Dedifferentiated amniotic fluid mesenchymal stem cell (primary cell): Measurements from ENCODE around the gene ZC3H10.
"Not testable (repeated sequence)": the region's sequence is repeated elsewhere in the genome, so short reads cannot be mapped to it uniquely, and the experiment has no call there.

Experiments
- DNase-seq: peaks from one replicate; pipeline ENCODE4 v3.0.0-alpha.2; 2016; ENCODE audit errors: extremely low spot score

ZC3H10 gene

DNA sequence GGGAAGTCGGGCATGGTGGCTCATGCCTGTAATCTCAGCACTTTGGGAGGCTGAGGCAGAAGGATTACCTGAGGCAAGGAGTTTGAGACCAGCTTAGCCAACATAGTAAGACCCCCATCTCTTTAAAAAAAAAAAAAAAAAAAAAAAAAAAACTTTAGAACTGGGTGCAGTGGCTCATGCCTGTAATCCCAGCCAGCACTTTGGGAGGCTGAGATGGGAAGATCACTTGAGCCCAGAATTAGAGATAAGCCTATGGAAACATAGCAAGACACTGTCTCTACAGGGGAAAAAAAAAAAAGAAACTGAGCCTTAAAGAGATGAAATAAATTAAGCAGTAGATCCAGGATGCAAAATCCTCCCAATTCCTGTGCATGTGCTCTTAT is 15.4 kb upstream of the ZC3H10 start:
- no peak for DNase-seq

DNA sequence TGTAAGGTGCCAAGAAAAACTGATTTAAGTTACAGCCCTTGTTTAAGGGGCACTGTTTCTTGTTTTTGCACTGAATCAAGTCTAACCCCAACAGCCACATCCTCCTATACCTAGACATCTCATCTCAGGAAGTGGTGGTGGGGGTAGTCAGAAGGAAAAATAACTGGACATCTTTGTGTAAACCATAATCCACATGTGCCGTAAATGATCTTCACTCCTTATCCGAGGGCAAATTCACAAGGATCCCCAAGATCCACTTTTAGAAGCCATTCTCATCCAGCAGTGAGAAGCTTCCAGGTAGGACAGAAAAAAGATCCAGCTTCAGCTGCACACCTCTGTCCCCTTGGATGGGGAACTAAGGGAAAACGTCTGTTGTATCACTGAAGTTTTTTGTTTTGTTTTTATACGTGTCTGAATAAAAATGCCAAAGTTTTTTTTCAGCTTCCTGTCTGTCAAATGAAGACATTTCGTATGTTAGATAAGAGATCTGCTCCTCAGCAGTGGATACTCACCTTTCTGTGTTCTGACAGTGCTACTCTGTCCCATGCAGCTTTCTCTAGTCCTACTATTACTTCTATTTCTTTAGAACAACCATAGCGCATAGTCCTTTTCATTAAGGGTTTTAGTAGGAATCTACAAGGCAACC is 14.9 kb upstream of the ZC3H10 start:
- no peak for DNase-seq

DNA sequence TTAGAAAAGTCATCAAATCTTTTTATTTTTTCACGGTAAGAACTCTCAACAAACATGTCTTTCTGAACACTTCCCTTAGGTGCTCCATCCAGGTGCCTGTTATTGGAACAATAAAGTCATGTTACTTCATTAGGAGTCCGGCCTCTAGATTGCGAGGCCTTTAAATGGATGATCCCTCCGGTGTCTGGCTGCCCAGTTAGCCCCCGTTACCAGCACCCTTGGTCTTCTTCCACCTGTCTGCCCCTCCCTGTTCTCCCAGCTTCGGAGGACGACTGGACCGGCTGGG is 14.3 kb upstream of the ZC3H10 start:
- no peak for DNase-seq

DNA sequence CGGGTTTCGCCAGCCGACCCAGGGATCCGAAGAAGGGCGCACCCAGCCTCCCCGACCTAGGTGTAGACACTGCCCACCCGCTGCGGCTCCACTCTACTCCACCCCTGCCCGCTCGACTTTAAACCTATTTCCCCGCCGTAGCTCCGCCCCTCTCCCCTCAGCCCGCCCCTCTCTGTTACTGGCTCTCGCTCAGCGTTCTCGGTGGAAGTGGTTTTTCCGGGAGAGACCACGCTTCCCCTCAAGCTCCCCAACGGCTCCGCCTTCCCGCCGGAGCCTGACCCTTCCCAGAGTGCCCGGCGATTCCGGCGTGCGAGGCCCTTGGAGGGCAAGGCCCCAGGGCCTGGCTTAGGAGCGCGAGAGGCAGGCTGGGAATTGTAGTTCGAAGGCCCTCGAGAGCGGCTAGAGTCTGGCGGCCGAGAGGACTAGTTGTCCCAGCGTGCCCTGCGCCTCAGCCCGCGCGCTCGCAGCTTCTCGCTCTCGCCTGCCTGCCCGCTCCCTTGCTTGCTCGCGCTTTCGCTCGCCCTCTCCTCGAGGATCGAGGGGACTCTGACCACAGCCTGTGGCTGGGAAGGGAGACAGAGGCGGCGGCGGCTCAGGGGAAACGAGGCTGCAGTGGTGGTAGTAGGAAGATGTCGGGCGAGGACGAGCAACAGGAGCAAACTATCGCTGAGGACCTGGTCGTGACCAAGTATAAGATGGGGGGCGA is 13.8 kb upstream of the ZC3H10 start, which contains the start of gene PA2G4:
TSS of gene PA2G4 (plus strand) at position 451 of the 706 bp plus-strand sequence. CDS start at position 630, 179 bp downstream.
- DNase-seq = peak; percentile 99

DNA sequence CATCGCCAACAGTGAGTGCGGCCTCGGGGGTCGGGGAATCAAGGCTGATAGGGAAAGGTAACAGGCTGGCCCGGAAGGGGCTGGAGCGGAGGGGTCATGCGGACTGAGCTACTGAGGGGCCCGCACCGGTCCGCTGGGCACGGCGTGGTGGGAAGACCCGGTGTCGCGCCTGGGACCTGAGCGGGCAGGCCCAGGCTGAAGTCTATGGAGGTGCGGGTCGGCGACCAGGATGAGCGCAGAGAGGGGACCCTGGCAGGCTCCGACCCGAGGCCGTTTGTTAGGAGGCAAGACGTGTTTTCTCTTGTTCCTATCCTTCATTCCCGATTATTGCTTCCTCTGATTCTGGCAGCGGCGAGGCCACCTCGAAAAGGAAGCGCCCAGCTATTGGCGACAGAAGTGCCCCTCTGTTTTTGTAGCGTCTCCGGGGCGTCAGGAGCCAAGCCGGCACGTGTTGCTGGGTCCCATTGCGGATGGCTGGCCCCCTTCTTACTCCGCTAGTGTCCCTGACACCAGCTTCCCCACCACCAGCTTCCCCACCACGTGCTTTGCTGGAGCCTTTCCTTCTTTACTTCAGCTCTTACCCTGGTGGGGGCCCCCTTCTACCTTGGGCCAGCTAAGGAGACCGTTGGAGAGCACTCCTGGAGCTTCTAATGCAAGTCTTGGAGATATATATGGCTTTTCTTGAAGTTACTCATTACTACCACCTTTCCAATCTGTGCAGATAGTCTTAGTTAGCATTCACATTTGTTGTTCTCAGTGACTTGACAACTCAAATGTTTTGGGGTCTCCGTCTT is 13.1 kb upstream of the ZC3H10 start:
- DNase-seq = no peak

DNA sequence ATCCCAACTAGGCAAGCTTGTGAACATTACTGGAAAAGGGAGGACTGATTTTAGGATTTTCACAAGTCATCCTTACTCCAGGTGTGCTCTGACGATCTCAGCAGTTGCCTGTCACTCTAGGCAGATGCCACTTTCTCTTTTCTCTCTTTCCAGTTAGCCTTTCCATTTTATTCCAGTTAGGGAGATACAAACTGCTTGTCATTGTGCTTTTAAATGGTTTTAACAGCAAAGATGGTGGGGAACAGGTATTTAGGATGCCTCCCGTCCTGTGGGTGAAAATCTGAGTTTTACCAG is 12.5 kb upstream of the ZC3H10 start:
- DNase-seq = no peak

DNA sequence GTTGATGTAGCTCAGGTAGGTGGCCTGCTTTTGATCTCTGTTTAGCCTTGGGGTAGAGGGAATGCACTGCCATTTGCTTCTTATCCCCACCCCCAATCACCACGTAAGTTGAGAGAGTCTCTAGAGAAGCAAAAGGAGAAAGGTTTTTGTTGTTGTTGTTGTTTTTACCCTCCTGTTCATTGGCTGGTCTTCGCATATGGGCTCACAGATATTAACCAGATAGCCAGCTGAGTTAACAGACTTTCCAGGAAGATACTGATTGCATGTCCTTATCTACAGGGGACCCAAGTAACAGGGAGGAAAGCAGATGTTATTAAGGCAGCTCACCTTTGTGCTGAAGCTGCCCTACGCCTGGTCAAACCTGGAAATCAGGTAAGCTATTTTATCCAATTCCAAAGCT is 10.8 kb upstream of the ZC3H10 start:
- DNase-seq = no peak

DNA sequence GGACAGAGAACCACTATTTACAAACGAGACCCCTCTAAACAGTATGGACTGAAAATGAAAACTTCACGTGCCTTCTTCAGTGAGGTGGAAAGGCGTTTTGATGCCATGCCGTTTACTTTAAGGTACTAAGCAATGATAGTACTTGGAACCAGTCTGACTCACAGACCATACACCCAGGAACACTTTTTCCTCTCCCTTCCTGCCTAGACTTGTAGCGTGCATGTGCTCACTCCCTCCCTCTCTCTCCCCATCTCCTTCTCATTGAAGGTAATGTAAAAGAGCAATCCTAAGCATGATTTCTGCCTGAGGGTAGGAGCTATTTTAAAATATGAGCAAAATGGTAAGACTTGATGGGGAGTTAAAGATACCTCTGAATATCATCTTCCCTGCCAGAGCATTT is 7.5 kb upstream of the ZC3H10 start:
- no peak for DNase-seq

DNA sequence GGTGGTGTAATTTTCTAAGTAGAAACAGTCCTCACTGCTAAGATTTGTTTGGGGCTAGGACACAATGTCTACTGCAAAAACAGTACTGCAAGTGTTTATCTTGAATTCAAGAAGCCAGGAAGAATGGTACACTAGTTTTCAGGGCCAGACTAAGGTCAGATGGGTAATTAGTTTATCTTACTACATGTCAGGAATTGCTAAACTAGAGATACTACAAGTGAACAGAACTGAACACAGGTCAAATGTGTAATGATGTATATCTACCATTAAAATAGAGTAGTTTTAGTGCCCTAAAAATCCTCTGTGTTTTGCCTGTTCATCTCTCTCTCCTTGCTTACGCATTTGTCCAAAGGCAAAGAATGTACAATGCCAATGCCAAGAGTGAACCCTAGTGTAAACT is 4.0 kb upstream of the ZC3H10 start:
- DNase-seq = no peak

DNA sequence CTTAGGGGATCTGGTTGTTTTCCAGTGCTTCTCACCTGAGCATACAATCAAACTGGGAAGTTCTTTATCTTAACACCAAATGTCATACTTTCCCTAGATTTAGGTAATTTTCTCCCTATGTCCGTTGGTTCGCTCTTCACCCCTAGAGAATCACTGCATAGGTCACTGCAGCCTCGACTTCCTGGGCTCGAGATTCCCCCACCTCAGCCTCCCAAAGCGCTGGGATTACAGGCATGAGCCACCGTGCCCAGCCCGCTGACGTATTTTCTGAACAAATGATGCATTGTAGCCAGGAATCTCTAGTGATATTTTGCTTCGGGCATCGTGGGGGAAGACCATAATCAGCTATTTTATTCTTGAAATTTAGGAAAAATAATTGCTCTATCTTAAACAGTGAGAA is 2.7 kb upstream of the ZC3H10 start:
- no peak for DNase-seq

DNA sequence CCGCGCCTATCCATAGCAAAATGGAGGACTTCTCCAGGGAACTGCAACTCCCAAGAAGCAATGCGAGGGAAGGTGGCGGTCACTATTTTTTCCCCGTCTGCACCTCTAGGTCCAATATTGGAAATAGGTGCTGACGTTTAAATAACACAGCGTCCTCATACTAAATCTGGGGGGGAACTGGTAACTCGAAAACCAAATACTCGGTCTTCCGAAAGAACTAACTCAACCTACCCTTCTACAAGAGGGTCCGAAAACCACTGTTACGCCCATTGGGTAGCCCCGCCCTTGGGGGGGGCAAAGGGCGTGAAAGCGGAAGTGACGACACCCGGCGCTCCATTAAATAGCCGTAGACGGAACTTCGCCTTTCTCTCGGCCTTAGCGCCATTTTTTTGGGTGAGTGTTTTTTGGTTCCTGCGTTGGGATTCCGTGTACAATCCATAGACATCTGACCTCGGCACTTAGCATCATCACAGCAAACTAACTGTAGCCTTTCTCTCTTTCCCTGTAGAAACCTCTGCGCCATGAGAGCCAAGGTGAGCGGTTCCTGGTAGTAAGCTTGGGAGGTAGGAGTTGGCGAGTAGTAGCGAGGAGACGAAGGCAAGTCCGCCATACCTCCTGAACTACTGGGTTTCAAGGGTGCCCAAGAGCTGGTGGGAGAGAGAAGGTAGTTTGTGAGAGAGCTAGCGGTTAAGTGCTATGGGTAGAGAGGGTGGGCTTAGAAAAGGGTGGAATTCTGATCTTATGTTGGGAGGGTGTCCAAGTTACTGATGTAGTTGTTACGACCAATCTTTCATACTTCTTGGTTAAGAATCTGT is 1.6 kb upstream of the ZC3H10 start, which contains the start of gene RPL41:
TSS of gene RPL41 (plus strand) at position 367 of the 815 bp plus-strand sequence.
- peak; percentile 94 for DNase-seq

DNA sequence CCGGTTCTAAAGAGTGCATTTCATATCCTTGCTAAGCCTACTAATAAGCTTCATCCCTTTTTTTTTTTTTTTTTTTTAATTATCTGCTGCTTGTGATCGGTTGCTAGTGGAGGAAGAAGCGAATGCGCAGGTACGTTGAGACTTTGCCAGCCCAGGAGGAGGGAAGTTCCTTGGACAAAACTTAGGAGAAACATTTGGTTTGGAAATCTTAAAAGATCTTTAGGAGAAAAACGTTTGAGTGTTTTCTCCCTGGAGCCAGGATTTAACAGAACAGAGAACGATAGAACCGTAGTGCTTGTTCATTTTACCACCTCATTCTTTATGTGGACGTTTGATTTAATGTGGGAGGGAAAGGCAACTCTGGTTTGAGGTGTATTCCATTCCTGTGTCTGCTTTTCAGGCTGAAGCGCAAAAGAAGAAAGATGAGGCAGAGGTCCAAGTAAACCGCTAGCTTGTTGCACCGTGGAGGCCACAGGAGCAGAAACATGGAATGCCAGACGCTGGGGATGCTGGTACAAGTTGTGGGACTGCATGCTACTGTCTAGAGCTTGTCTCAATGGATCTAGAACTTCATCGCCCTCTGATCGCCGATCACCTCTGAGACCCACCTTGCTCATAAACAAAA is 872 bp upstream of the ZC3H10 start:
- DNase-seq = not testable (repeated sequence)

DNA sequence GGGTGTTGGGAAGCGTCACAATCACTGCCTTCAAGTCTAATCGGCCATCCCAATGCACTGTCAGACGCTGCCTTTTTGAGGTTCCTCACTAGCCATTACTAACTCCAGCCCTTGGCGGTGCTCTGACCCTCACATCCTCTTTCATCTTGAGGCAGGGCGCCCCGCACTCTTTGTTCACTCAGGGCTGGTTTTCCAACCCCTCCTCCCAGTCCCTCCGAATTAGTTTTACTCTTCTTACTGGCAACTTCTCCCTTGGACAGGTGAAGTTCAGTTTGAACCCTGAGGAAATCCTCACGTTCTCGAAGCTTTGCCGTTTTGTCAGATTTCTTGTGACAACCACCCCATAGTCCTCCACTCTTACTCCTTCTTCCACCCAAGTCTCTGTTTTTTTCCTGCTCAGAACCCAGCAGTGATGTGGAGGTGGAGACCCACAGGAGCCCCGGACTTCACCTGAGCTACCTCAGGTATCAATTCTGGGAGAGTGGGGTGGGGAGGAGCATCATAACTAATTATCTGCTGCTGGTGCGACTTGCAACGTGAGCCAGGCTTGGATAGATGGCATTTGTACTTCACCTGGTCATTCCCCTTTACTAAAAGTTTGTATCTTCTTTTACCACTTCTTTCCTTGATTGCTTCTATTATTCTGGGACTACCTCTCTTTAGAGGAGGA is 757 bp downstream of the ZC3H10 start:
- DNase-seq = no peak

DNA sequence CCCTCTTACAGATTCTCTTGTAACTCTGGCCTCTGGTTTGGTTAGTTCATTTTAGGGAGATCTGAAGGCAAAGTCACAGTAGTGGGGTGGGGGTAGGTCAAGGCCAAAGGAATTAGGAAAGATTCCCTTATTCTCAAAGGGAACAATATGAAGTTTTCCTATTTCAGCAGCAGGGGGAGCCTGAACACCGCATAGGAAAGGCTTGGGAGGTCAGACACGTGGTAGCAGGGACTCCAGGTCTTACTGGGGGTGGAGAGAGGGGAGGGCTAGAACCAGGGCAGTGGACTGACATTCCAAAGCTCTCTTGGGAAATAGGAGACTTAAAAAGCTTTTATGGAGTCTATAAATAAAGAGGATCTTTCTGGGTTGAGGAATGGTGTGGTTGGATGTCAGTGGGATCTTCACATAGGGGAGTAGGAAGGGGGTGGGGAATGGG is 1.3 kb downstream of the ZC3H10 start:
- DNase-seq = peak; percentile 92

DNA sequence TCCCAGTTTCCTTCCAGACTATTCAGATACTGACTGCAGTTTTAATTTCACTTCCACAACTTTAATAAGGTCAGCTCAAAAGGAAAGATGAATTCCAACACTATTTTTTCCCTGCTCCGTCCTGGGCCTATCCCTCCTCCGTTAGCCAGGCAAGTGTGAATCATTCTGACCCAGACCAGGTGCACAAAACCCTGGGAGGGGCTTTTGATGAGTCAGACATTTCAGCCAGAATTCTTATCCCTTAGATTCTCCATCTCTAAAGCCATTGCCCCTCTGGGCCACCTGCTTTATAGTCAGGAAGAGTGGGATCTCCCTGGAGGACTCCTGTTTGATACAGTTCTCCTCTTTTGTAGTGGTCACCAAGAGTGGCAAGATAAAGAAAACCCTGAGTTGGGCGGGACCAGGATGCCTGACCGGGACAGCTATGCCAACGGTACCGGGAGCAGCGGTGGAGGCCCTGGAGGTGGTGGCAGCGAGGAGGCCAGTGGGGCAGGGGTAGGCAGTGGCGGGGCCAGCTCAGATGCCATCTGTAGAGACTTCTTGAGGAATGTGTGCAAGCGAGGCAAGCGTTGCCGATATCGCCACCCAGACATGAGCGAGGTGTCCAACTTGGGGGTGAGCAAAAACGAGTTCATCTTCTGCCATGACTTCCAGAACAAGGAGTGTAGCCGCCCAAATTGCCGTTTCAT is 2.2 kb downstream of the ZC3H10 start:
- no peak for DNase-seq

DNA sequence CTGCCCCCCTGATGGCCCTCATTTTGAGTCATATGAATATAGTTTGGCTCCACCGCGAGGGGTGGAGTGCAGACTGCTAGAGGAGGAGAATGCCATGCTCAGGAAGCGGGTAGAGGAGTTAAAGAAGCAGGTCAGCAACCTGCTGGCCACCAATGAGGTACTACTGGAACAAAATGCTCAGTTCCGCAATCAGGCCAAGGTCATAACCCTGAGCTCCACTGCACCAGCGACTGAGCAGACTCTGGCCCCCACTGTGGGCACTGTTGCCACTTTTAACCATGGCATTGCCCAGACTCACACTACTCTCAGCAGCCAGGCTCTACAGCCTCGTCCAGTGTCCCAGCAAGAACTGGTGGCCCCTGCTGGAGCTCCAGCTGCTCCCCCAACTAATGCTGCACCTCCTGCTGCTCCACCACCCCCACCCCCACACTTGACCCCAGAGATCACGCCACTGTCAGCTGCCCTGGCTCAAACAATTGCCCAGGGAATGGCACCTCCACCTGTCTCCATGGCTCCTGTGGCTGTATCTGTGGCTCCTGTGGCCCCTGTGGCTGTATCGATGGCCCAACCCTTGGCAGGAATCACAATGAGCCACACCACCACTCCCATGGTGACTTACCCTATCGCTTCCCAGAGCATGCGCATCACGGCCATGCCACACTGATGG is 3.3 kb downstream of the ZC3H10 start:
- DNase-seq = no peak

DNA sequence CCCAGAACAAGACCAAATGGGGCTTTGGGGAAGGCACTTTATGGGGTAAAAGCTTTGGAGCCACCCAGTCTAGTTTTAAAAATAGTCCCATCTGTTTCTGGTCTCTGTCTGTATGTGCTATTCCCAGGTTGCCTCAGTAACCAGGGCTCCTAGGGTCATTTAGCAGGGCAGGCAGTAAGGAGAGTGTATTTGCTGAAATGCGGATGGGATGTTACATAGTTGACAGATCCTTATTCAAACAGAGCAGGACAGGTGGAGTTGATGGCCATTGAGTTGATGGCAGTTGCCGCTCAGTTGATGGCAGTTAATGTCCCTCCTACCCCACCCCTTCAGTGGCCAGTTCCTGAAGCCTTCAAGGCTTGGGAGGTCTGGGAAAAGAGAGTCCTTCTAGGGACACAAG is 4.6 kb downstream of the ZC3H10 start:
- DNase-seq = no peak

DNA sequence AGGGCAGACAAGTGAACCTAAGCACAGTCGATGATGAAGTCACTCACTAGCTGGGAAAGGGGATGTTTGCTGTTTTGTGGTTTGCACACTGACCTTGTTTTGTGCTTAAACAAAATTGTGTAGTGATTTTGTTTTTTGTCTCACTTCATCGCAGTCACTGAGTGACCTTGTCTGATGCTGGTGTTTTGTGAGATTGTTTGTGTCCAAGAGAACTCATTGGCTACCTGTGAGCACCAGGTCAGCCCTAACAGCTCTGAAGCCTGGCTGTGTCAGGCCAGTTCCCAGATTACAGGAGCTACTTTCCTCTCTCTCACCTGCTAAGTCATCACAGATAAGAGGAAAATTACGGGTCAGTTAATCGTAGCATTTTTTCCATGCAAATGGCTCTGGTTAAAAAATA is 6.1 kb downstream of the ZC3H10 start:
- no peak for DNase-seq

DNA sequence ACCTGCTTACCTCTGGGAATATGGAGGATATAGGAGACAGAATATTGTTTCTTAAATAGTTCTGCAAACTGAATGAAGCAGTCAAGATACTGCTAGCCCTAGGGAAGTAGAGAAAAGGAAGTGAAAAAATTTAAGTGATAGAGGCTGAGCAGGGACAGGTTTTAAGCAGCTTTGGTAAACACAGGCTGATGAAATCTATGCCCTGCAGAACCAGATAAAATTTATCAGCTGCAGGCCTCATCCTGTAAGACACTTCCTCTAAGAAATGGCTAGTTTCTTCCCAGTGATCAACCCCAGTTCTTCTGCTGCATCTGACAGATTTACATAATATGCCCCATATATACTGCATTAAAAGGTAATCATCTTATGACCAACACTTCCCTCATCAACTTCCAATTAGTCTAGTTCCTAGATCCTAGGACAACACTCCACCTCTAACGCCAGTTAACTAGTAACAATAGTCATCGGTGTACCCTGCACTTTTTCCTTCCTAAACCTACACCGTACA is 8.7 kb downstream of the ZC3H10 start:
- no peak for DNase-seq

DNA sequence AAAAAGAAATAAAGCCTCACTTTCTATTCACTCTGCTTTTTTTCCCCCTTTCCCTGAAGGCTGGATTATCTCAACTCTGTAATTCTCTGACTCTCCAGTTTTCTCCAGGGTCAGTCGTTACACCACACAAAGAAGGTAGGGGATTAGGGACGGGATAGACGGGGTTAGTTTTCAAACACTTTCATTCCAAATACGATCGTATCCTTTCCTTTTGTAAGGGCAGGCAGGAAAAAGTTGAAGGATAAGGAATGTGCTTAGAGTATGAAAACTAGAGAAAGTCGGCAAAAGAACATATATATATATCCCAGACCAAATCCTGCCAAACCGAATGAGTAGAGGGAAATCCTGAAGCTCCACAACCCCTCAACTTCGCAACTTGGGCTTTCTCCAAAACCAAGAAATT is 9.4 kb downstream of the ZC3H10 start:
- DNase-seq = no peak
